Sigmoid colon (tissue), 7 donors: ENCODE results near the gene CCP110. TPM values are rescaled to one million over a fixed set of nuclear protein-coding genes. Genes with fewer than 3 reads are reported as not detected.

Source experiments
- DNase-seq: peaks from one replicate; pipeline ENCODE4 v3.0.0-alpha.2; 2019
- H3K27ac ChIP-seq, 4 donors: fragments of 200-600 bp; sonication (generic); one replicate each; pipeline ENCODE4 v1.5.1; 2016 to 2019; ENCODE audit warnings: mild to moderate bottlenecking in 1 of 4
- H3K27me3 ChIP-seq, 3 donors: fragments of 200-600 bp; sonication (generic); one replicate each; pipeline ENCODE4 v1.5.1; 2019; ENCODE audit warnings: mild to moderate bottlenecking in 1 of 3
- H3K36me3 ChIP-seq, 4 donors: fragments of 200-600 bp; sonication (generic); one replicate each; pipeline ENCODE4 v1.5.1; 2016 to 2019
- H3K4me1 ChIP-seq, 4 donors: fragments of 200-600 bp; sonication (generic); one replicate each; pipeline ENCODE4 v1.5.1; 2017 to 2019
- H3K4me3 ChIP-seq, 4 donors: fragments of 200-600 bp; sonication (generic); one replicate each; pipeline ENCODE4 v1.5.1; 2017 to 2019; ENCODE audit warnings: mild to moderate bottlenecking in 2 of 4, moderate library complexity in 1 of 4
- H3K9me3 ChIP-seq, 4 donors: fragments of 200-600 bp in 3 of 4; sonication (generic) in 3 of 4; one replicate each; pipeline versions ENCODE4 v1.5.1 to v1.6.1; 2013 to 2019
- POLR2AphosphoS5 ChIP-seq, 4 donors: sonication (generic); formaldehyde crosslinking; IDR thresholded peaks; one replicate each; pipeline ENCODE4 v1.6.1; 2017; ENCODE audit warnings: antibody characterized with exemption in 4 of 4
- WGBS, 2 donors: extraction: QIAGEN DNeasy Blood & Tissue Kit; methylation state at CpG; one replicate each; pipeline ENCODE4 v1.1.7; 2013; 5-methylcytosine and 5-hydroxymethylcytosine counted together
- intact Hi-C: fragments of 100-400 bp; cut with DNase I; formaldehyde crosslinking; loops from one replicate; pipeline ENCODE4 v1.15.1; 2023
- polyA plus RNA-seq, 3 donors: library from polyadenylated mRNA; stranded (reverse); fragments of 200-250 nt; gene quantifications; one replicate each; pipeline ENCODE4 v1.2.3, GENCODE V29; 2013
- total RNA-seq, 4 donors: library from RNA; depleted of rRNA; stranded (reverse); fragments of >200 nt; gene quantifications; one replicate each; pipeline ENCODE4 v1.1.0, GENCODE V29; 2016
- TF ChIP-seq, protein P1 (sequence below), 4 experiments: fragments of 450-650 bp in 3 of 4; fragments of 200-600 bp in 1 of 4; IDR thresholded peaks; one replicate each; pipeline ENCODE4 v1.5.1; 2016 to 2019; ENCODE audit warnings: antibody characterized with exemption in 4 of 4, mild to moderate bottlenecking in 3 of 4, moderate library complexity in 2 of 4
- donor health status: healthy with polysubstance abuse.
- donor health status: Bipolar disorder and iron deficiency.
- donor health status: healthy.

CCP110 gene
- total and polyA plus RNA-seq, 7 donors, result 2.4 to 20.7 (median 13.3) TPM

DNA sequence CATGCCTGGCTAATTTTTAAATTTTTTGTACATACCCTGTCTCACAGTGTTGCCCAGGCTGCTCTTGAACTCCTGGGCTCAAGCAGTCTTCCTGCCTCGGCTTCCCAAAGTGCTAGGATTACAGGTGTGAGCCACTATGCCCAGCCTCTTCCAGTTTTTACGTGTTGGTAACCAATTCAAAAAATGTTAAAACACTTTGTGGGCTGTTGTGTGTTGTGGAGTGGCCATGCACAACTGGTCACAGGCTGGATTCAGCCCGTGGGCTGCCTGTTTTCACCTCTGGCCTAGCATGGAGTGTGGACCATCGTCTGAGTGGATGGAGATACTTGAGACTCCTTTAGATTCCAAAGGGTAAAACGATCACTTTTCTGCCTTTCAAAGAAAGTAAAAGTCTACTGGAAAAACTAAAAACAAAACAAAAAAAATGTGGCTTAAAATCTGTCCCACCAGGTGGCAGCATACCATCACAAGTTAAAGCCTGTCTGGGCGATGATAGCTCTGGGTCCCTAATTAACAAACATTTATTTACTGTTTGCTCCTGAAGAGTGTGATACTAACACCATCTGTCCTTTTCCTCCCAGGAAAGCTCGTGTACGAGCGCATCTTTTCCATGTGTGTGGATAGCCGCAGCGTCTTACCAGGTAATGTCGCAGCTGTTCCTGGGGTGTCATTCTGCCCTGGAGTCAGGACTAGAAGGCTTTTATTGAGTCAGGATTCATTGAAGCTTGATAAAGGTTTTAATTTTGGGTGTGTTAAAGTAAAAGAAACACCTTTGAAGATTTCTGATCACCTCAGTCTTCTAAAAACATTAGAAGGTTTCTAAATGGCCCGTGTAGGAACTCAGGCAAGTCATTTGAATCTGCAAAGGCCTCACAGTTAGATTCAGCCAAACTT lies 77.6 kb downstream of the CCP110 start:
- intact Hi-C loops, result loop anchor here (2.0 to 5.0 kb wide), 2 partner anchors 116 to 285 kb away; partner anchors contain the start of genes IQCK and KNOP1
- Histone ChIP-seq H3K4me3 (no peak overlapping the region), H3K4me1 (peaks cover 0 to 11% (median 1%) of the 10 kb centered on the region in 4 donors), H3K9me3 (peaks cover 0 to 1% (median 0%) of the 10 kb centered on the region in 4 donors), H3K27ac (no peak overlapping the region), H3K36me3 (peaks cover 0 to 47% (median 6%) of the 10 kb centered on the region in 4 donors), H3K27me3 (no peaks in the 10 kb centered on the region)
- TF ChIP-seq POLR2AphosphoS5 (IDR thresholded peaks at IDR 0.05), result no peak
- TF ChIP-seq, protein P1, sequence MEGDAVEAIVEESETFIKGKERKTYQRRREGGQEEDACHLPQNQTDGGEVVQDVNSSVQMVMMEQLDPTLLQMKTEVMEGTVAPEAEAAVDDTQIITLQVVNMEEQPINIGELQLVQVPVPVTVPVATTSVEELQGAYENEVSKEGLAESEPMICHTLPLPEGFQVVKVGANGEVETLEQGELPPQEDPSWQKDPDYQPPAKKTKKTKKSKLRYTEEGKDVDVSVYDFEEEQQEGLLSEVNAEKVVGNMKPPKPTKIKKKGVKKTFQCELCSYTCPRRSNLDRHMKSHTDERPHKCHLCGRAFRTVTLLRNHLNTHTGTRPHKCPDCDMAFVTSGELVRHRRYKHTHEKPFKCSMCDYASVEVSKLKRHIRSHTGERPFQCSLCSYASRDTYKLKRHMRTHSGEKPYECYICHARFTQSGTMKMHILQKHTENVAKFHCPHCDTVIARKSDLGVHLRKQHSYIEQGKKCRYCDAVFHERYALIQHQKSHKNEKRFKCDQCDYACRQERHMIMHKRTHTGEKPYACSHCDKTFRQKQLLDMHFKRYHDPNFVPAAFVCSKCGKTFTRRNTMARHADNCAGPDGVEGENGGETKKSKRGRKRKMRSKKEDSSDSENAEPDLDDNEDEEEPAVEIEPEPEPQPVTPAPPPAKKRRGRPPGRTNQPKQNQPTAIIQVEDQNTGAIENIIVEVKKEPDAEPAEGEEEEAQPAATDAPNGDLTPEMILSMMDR (IDR thresholded peaks at IDR 0.05), result peak in 3 of 4 experiments; percentile 28 to 47 (median 32)
- no peak for DNase-seq
- WGBS, 2 donors, result 70 to 72% methylated on average over 13 of the region's 13 CpGs

Other genes with a start within 250 kb of the CCP110 start
- gene CLEC19A, start 238.2 kb upstream of the CCP110 start, total RNA-seq, result not detected
- gene CLEC19A, start 238.2 kb upstream of the CCP110 start, polyA plus RNA-seq, result not detected
- under 1 TPM in 2 of 4 donors, not detected in 2; 0.36 to 0.83 TPM for gene TMC5, start 106.1 kb upstream of the CCP110 start, total RNA-seq
- gene TMC5, start 106.1 kb upstream of the CCP110 start, polyA plus RNA-seq, result 10 to 100 TPM; 22.4 to 56.0 (median 35.4) TPM
- gene GDE1, start 1.8 kb upstream of the CCP110 start, total RNA-seq, result 100 to 1,000 TPM in 2 of 4 donors, 10 to 100 TPM in 2; 78.5 to 107 (median 103) TPM
- 10 to 100 TPM; 56.6 to 86.5 (median 78.1) TPM for gene GDE1, start 1.8 kb upstream of the CCP110 start, polyA plus RNA-seq
- 10 to 100 TPM; 34.6 to 53.7 (median 47.8) TPM for gene VPS35L, start 31.8 kb downstream of the CCP110 start, total RNA-seq
- gene VPS35L, start 31.8 kb downstream of the CCP110 start, polyA plus RNA-seq, result 10 to 100 TPM; 21.6 to 41.8 (median 29.6) TPM
- 10 to 100 TPM in 1 of 4 donors, 1 to 10 TPM in 3; 5.0 to 11.1 (median 7.6) TPM for gene KNOP1, start 194.3 kb downstream of the CCP110 start, total RNA-seq
- gene KNOP1, start 194.3 kb downstream of the CCP110 start, polyA plus RNA-seq, result 10 to 100 TPM; 10.4 to 16.4 (median 16.2) TPM
- gene IQCK, start 194.3 kb downstream of the CCP110 start, total RNA-seq, result 10 to 100 TPM; 10.3 to 16.6 (median 12.4) TPM
- gene IQCK, start 194.3 kb downstream of the CCP110 start, polyA plus RNA-seq, result 1 to 10 TPM; 5.1 to 9.0 (median 9.0) TPM